Glomerular endothelial cell (primary cell): ENCODE results near the gene HSF2BP. TPM values are rescaled to one million over a fixed set of nuclear protein-coding genes. Genes with fewer than 3 reads are reported as not detected.
"Not testable (repeated sequence)": the region's sequence is repeated elsewhere in the genome, so short reads cannot be mapped to it uniquely, and the experiment has no call there.

ENCODE experiments used
- DNase-seq: peaks from one replicate; pipeline ENCODE4 v3.0.0-alpha.2; 2011; ENCODE audit warnings: low read depth, low spot score; ENCODE audit errors: extremely low read depth
- total RNA-seq: library from RNA; depleted of rRNA; stranded (reverse); fragments of >200 nt; gene quantifications from 2 replicates; pipeline ENCODE4 v1.2.3, GENCODE V29; 2015

Gene HSF2BP
- total RNA-seq, 1 donor from 2014 or later = 1.7 TPM

DNA sequence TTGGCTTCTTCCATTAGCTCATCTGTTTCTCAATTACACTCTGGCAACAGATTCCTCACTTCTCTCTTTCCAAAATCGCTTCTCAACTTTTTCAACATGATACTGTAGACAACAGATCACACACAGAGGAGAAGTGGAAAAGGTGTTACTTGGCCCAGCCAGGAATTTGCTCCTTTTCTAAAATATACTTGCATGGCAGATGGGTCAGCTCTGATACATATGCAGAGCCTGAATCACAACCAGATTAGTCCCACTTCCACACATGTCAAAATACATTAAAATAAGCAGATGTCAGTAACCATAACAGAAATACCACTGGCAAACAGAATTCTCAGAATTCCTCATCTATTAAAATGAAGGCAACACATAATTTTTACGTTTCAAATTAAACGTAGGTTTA, 89.1 kb downstream of the HSF2BP start:
- not testable (repeated sequence) for DNase-seq

DNA sequence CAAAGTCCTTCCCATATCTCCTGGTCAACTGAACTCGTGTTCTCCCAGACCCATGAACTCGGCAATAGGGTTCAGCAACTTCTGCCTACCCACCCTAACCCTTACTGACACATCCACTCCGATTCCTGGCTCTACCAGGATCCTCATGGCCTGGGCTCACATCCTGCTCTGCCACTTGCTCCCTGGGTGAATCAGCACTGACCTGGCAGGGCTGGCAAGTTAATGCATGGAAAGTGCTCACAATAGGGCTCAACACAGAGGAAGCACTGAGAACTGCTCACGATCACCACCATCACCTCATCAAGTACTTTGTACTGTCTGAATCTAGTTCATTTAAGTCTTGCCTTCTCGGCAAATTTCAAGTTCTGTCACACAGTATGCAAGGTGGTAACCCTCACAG, 96.8 kb downstream of the HSF2BP start:
- DNase-seq = not testable (repeated sequence)

DNA sequence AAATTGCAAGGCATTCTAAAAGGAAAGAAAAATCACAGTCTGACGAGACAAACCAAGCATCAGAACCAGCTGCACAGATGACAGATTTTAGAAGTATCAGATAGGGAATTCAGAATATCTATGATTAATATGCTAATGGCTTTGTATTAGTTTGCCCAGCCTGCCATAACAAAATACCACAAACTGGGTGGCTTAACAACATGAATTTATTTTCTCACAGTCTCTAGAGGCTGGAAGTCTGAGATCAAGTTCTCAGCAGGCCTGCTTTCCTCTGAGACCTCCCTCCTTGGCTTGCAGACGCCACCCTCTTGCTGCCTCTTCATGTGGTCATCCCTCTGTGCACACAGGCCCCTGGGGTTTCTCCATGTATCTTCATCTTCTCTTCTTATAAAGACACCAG, 118.7 kb downstream of the HSF2BP start:
- DNase-seq = not testable (repeated sequence)

DNA sequence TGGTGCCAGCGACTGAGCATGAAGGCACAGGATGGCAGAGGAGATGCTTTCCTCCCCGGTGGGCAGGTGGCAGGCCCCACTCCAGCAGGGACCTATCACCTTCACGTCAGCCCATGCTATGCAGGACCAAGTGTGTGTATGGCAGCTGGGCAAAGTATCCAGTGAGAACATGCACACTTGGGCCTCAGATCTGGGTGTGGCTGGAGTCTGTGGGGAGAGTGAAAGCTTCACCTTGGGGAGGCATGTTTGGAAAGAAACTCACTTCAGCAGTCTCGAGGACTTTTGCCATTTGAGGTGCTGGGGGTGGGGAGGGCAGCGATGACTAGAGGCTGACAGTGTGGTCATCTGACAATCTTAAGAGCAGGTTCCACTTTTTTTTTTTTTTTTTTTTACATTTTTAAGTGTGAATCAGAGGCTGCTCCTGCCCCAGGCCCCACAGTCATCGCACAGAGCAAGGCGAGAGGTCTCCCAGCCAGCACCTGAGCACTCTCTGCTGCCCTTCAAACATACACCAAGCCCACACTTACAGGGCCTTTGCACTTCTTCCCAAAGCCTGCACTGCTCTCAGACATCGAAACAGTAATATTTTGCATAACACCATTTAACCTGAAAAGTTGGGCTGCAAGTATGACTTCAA, 136.7 kb downstream of the HSF2BP start:
- DNase-seq = not testable (repeated sequence)

DNA sequence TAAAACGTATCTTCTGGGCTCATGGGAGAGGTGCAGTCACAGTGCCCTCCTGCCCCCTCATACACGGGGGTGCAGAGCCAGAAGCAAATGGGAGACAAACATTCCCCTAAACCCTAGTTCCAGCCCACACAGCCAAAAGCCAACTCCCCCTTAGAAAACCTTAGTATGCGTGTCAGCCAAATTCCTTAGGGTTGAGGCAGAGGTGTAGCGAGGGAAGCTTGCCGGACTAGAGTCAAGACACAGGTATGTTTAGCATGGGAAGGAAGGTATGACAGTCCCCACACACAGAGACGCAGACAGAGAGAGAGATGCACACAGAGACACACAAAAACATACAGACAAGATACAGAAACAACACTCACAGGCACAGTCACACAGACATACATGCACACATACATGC, 141.6 kb downstream of the HSF2BP start:
- not testable (repeated sequence) for DNase-seq

DNA sequence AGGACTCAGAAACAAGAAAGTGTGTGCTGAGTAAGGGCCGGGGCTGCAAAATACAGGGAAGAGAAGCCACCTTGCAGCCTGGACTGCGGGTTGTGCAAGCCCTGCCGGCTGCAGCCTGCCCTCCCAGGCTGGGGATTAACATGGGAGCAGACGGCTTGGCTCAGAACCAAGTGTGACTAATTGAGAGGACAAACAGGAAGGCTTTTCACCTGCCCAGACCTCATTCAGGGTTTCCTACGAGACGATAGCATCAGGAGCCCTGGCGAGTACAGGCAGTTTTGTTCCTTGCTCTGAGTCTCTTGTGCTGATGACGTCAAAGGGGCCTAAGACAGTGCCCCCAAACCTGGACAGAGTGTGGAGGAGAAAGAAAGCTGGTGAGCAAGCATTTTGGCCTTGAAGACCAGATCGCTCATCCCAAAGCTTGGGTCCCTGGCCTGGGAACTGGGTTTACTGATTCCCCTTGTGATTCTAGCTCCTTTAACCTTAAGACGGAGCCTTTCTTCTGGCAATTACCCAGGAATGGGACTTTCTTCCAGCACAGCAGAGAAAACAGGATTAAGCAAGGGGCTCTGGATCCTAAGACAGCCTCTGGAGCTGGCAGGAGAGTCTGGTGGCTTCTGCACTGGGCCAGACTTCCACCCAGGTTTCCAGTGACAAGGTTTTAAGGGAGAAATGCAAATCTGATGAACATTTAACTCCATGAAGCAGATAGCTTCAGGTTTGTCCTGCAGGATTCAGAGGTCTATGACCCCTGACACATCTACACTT, 142.2 kb downstream of the HSF2BP start:
- not testable (repeated sequence) for DNase-seq

DNA sequence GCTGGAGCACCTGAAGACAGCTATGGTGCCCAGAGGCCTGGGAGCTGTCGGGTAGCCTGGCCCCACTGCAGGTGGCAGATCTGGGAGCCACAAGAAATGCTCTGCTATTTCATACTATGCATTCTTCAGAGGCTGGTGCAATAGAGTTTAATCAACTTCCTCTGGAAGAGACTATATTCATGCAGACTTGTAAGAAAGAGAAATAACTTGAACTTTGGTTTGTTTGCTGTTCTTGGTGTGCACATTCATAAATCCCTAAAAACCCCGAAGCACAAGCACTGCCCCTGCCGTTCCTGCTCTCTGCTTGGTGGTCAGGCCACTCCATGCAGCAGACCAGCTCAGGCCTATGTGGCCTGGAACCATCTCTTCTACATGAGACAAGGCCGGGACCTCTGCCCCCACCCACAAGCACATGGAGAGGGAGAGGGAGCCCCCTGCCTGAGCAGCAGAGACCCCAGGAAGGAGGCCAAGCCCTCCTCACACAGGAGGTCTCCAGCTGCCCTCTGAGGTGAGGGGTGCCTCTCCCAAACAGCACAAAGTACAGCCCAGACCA, 142.9 kb downstream of the HSF2BP start:
- not testable (repeated sequence) for DNase-seq

DNA sequence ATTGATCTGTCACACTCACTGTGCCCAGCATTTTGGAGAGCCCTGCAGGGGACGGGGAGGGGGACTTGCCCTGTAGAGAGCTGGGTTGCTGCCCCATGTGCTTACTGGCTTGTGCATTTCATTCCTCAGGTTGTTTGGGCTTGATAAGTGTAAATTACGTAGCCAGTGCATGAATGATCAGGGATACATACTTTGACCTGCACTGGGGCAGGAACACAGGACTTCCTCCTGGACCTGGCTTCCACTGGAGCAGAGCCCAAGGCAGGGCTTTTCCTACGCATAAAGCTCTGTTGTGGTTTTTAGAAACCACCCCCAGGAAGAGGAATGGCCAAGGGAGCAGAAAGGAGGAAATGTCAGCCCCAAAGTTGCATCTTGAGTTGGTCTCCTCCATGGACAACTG, 144.5 kb downstream of the HSF2BP start:
- DNase-seq = not testable (repeated sequence)

DNA sequence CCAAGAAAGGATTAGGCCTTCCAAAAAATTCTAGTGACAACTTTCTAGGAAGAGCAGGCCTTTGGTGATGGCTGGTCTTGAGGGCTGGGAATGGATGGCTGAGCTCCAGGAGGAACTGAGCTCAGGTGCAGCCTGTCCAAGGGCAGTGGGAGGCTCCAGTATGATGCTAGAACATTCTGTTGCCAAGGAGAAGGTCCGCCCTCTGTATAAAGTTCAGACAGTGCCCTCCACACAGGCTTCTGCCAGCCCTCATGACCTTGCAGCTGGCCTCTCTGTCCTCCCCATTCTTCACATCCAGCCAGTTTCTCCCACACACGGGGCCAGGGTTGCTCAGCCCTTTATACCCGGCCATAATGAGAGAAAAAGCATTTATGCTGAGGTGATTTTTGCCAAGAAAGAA, 146.3 kb downstream of the HSF2BP start:
- not testable (repeated sequence) for DNase-seq

DNA sequence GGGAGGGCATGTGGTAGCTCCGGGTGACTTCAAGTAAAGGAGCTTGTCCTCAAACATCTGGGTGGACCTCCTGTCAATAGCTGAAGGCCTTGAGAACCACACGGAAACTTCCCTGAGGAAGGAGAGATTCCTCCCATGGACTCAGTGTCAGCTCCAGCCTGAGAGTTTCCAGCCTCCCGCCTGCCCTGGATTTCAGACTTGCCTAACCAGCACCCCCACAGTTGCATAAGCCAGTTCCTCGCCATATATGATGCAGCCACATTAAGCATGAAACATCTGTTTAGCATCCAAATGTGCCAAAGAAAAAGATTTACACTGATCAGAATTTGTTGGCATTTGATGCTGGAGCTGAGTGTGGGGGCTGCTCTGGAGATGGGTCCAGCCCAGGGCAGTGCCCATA, 148.1 kb downstream of the HSF2BP start:
- DNase-seq = not testable (repeated sequence)

DNA sequence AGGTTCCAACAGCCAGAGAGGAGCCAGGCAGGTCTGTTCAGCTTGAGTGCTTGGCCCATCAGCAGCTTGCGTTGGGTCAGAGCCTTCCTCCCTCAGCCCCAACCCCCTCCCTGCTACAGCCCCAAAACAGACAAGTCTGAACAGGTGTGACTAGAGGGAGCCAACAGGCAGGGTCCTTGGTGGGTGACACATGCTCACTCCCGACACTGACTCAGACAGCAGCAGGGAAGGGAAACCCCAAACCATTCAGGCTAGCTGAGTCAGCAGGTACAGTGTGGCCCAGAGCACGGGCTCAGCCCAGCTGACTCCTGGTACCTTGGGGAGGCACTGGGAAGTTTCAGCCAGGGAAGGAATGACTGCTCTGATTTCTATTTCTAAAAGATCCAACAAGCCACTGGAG, 148.6 kb downstream of the HSF2BP start:
- not testable (repeated sequence) for DNase-seq

DNA sequence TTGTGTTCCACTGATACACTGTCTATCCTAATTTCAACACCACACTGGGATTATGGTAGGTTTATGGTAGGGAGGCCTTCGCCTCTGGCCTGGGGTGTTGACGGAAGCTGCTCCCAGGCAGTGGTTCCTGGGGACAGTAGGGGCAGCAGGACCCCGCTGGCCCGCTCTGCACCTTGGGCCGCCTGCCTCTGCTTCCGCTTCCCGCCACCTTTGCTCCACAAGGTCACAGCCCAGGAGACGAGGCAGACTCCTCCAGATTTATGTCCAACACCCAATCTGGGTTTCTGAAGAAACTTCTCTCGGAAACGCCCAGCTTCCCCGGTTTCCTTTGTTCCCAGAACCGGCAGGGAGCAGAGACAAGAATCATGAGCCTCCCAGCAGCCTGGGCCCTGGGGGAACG, 155.4 kb downstream of the HSF2BP start:
- not testable (repeated sequence) for DNase-seq

DNA sequence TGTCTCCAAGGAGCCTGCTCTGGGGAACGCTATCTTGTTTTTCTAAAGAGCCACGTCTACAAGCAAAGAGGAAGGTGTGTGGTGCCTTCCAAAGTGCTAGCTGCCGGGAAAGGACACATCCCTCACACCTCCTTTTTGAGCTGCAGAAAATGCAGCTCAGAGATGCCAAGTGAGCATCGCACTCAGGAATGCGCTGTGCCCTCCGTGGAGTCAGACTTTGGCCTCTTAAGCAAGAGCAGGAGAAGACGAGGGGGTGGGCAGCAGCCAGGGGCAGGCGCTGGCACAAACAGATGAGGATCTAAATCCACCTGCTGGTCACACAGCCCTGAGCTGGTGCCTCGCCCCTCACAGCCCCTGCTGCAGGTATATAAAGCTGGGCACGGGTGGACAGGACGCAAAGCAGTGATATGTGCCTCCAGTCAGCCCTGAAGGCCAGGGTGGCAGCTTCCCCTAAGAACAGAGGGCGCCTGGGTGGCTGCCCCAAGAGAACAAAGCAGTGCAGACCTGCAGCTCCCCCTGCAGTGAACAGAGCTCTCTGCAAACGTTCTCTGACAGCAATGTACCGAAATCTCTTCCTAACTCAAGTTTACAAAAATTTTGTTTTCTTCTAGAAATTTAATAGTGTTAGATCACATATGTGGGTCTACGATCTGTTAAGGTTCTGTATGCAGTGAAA, 156.1 kb downstream of the HSF2BP start:
- DNase-seq = not testable (repeated sequence)

DNA sequence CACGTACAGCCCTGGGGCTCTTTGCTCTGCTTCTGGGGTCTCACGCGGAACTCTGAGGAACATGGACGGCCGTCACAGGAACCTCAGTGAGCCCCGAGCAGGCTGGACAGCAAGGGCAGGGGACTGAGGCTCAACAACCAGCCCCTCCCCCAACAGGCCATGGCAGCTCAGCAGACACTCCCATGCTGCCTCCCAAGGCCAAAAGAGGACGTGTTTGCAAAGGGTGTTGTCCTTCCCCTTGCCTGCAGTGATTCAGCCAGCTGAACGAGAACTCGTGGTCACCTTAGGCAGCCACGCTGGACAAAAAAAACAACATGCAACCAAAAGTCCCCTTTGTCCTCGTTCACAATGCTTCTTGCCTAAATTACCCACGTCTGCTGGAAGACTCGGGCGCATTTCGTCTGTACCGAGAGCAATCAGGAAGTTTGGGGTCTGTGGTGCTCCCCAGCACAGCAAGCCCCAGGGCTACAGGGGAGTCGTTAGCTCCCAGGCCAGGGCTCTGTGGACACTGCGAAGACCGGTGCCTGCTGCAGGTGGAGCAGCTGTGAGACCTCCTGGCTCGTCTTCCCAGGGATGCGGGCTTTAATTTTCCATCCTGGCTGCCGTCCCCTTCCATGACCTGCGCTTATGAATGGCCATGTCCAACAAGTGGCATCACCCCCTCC, 156.7 kb downstream of the HSF2BP start:
- not testable (repeated sequence) for DNase-seq

DNA sequence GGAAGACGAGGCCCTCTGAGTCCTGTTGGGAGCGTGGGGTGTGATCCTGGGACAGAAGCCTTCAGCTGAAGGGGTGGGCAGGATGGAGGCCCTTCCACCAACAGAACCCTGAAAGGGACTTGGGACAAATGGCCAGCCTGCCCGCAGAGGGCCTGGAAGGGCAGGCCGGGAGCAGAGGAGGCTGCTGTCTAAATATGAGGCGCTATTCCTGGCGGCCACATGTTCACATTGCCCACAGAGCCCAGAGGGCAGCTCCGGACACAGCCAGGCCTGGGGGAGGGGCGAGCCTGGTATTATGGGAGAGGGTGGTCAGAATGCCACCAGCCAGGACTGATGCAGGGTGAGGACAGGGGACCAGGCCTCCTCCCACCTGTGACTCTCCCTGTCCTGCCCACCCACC, 160.4 kb downstream of the HSF2BP start:
- not testable (repeated sequence) for DNase-seq

DNA sequence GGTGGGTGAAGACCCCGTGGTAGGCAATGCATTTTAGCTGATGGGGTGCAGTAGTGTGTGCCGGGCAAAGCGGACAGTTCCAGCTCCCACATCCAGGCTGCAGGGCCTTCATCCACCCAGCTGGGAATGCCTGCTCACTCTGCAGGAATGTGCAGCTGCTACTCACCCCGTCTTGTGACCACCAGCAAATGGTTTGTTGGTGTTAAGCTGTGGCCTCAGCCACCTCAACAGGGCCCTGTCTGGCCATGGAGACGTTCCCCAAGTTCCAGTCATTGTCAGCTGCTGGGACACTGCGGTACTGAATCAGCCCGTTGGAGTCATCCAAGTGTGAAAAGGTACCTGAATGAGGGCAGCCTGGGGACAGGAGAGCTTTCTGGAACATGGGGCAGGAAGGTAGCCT, 161.2 kb downstream of the HSF2BP start:
- DNase-seq = not testable (repeated sequence)

DNA sequence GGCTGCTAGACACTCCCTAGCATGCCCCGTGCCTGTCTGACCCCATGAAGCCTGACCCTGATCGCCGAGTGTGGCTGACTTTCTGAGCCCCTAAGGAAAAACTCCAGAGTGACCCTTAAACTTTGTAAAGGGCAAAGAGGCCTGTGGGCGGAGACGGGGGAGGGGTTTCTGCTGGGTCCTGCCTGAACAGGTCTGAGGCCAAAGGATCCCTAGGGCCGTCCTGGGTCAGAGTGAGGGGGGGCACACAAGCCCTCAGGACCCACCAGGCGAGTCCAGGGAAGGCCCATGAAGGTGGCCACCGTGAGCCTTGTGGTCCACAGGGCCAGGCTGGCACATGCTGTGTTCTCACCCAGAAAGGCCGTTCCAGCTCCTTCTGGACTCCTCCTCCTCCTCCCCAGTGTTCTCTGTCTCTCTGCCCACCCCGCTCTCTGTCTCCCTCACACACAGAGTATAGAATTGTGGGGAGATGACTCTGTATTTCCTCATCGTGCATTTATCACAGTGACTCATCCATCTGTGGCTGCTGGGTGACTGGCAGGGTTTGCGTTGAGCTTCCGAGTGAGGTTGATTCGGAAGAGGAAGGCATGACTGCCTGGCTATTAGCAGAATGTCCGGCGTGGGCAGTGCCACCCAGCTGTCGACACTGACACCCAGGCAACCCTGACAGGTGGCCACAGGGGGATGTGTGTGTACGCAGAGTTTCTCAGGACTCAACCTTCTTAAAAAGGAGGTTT, 164.8 kb downstream of the HSF2BP start:
- DNase-seq = not testable (repeated sequence)

DNA sequence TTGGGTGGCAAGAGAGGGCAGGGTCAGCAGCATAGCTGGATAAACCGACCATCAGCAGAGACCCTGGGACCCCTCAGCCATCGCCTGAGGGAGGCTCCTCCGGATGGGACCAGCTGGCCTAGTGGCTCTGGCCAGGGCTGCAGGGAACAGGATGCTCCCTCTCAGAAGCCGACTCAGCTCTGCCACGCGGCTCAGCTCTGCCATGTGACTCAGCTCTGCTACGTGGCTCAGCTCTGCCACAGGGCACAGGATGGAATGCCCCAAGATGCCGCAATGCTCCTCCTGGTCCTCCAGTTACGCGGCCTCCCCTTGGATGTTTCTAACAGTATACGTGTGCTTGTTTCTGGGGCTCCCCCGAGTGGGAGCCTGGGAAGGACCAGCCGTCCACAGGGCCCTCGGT, 165.8 kb downstream of the HSF2BP start:
- not testable (repeated sequence) for DNase-seq

DNA sequence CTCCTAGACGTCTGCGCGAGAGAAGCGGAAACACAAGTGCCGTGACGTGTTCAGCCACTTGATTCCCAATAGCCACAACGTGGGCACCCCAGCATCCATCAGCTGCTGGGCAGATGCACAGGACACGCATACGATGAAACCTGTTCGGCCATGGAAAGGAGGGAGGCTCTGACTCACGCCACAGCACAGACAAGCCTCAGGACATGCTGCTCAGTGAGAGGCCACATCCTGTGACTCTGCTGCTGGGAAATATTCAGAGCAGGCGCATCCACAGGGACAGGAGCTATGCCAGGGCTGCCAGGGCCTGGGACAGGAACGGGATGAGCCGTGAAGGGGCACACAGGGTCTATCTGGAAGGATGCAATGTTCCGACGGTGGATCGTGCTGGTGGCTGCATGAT, 171.1 kb downstream of the HSF2BP start:
- not testable (repeated sequence) for DNase-seq

DNA sequence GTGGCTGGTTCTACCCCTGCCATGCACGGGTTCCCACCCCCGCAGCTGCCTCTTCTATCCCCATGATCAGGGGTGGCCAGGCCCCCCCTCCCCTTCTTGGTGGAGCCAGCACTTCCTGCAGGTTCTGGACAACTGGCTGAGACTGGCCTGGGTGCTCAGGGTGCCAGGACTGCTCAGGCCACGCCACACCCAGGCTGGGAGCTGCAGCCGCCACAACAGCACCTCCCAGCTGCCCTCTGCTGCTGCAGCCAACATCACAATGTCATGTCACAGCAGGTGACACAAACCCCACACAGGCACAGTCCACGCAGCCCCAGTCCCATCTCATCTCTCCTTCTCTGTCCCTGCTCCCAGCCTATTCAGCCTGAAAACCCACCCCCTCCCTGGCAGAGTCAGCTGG, 173.2 kb downstream of the HSF2BP start:
- not testable (repeated sequence) for DNase-seq
